Gastrocnemius medialis (tissue), 4 donors: ENCODE data around the gene STAG1. TPM values are rescaled to one million over a fixed set of nuclear protein-coding genes. Genes with fewer than 3 reads are reported as not detected.
"Not testable (repeated sequence)": the region's sequence is repeated elsewhere in the genome, so short reads cannot be mapped to it uniquely, and the experiment has no call there.

Experiments
- ATAC-seq, 2 donors: fragments of 150-250 bp; one replicate each; pipeline ENCODE4 v1.9.1; 2016
- DNase-seq, 2 donors: peaks; one replicate each; pipeline ENCODE4 v3.0.0-alpha.2; 2019
- H3K27ac ChIP-seq, 4 donors: fragments of 200-600 bp; sonication (generic); 1 replicate in 1 of 4; 2 replicates in 3 of 4; pipeline ENCODE4 v1.5.1; 2016 to 2018; ENCODE audit warnings: mild to moderate bottlenecking in 2 of 4, moderate library complexity in 1 of 4
- H3K27me3 ChIP-seq, 3 donors: fragments of 200-600 bp; sonication (generic) in 2 of 3; 1 replicate in 1 of 3; 2 replicates in 2 of 3; pipeline versions ENCODE4 v1.5.1 to v1.6.0; 2016 to 2019; ENCODE audit warnings: mild to moderate bottlenecking in 1 of 3, moderate library complexity in 1 of 3
- H3K36me3 ChIP-seq, 2 donors: fragments of 200-600 bp; sonication (generic) in 1 of 2; one replicate each; pipeline ENCODE4 v1.5.1; 2017 to 2018
- H3K4me1 ChIP-seq, 2 donors: fragments of 200-600 bp; sonication (generic) in 1 of 2; one replicate each; pipeline ENCODE4 v1.5.1; 2016 to 2017; ENCODE audit warnings: mild to moderate bottlenecking in 2 of 2
- H3K4me3 ChIP-seq, 4 donors: fragments of 200-600 bp; sonication (generic) in 3 of 4; 1 replicate in 1 of 4; 2 replicates in 3 of 4; pipeline ENCODE4 v1.5.1; 2016 to 2019; ENCODE audit warnings: mild to moderate bottlenecking in 2 of 4
- H3K9me3 ChIP-seq, 3 donors: fragments of 200-600 bp; sonication (generic) in 2 of 3; 1 replicate in 1 of 3; 2 replicates in 2 of 3; pipeline ENCODE4 v1.5.1; 2016 to 2019
- CTCF ChIP-seq, 5 experiments: fragments of 450-650 bp in 3 of 5; fragments of 200-600 bp in 2 of 5; sonication (generic) in 2 of 5; IDR thresholded peaks in 4 of 5; conservative IDR thresholded peaks in 1 of 5; 1 replicate in 4 of 5; 2 replicates in 1 of 5; pipeline ENCODE4 v1.5.1; 2016 to 2019; ENCODE audit warnings: antibody characterized with exemption in 5 of 5, mild to moderate bottlenecking in 3 of 5, moderate library complexity in 3 of 5
- POLR2A ChIP-seq, 2 donors: fragments of 450-650 bp; IDR thresholded peaks; one replicate each; pipeline ENCODE4 v1.6.1; 2017; ENCODE audit warnings: antibody characterized with exemption in 2 of 2, mild to moderate bottlenecking in 2 of 2, moderate library complexity in 2 of 2
- in situ Hi-C, 4 donors: fragments of 200-750 bp; cut with MboI; loops; one replicate each; pipeline versions ENCODE4 v1.15.0 to v1.8.0; 2017; ENCODE audit warnings: low sequenced_read_pairs in 4 of 4
- intact Hi-C: fragments of 100-400 bp; cut with DNase I; formaldehyde crosslinking; loops from one replicate; pipeline ENCODE4 v1.15.1; 2023; ENCODE audit warnings: low total_unique reads
- total RNA-seq, 4 donors: library from RNA; depleted of rRNA; stranded (reverse); fragments of >200 nt; gene quantifications; one replicate each; pipeline versions ENCODE4 v1.1.0 to v1.2.3, GENCODE V29; 2016

The STAG1 gene
- total RNA-seq, 4 donors from 2014 or later: 22.2 to 26.2 (median 23.7) TPM

GRCh38 chr3:136617198-136617597, 135.0 kb downstream of the STAG1 start:
- no peaks in the 10 kb centered on the region for H3K27me3 ChIP-seq
- intact Hi-C loops: no loop called here
- no peaks in the 10 kb centered on the region for H3K9me3 ChIP-seq
- no peak overlapping the region for H3K27ac ChIP-seq
- ATAC-seq: peak in 1 of 2 donors; percentile 33
- H3K36me3 ChIP-seq: no peaks in the 10 kb centered on the region
- no peak overlapping the region for H3K4me3 ChIP-seq
- DNase-seq: no peak
- peaks cover 6 to 10% of the 10 kb centered on the region in 2 donors for H3K4me1 ChIP-seq
- TF ChIP-seq CTCF (IDR thresholded peaks at IDR 0.05 in 4 of 5, conservative IDR thresholded peaks at IDR 0.05 in 1 of 5) (no peak), POLR2A (IDR thresholded peaks at IDR 0.05) (no peak)
- in situ Hi-C loops: no loop called here

GRCh38 chr3:136612512-136612911, 139.7 kb downstream of the STAG1 start:
- TF ChIP-seq CTCF (IDR thresholded peaks at IDR 0.05 in 4 of 5, conservative IDR thresholded peaks at IDR 0.05 in 1 of 5) (no peak), POLR2A (IDR thresholded peaks at IDR 0.05) (no peak)
- Histone ChIP-seq H3K4me1 (peaks cover 6 to 10% of the 10 kb centered on the region in 2 donors), H3K27ac (no peak overlapping the region), H3K36me3 (no peaks in the 10 kb centered on the region), H3K27me3 (no peaks in the 10 kb centered on the region), H3K4me3 (no peak overlapping the region), H3K9me3 (no peaks in the 10 kb centered on the region)
- in situ Hi-C loops: no loop called here
- ATAC-seq (no peak), DNase-seq (no peak)
- intact Hi-C loops: no loop called here

DNA sequence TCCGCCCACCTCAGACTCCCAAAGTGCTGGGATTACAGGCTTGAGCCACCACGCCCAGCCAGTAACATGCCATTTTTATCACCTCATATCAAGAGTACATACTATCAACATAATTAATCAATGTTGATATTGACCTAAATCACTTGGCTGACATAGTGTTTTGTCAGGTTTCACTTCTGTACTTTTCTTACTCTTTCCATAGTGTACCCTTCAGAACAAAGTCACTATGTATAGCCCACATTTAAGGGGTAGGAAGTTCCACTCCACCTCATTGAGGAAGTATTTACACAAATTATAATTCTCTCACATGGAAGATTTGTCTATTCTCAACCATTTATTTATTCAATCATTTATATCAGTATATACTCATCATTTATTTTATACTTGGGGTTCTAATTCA, 145.2 kb downstream of the STAG1 start:
- intact Hi-C loops: no loop called here
- DNase-seq (no peak), ATAC-seq (no peak)
- H3K9me3 ChIP-seq: no peaks in the 10 kb centered on the region
- peaks cover 0 to 5% of the 10 kb centered on the region in 2 donors for H3K36me3 ChIP-seq
- H3K27ac ChIP-seq: no peak overlapping the region
- TF ChIP-seq POLR2A (IDR thresholded peaks at IDR 0.05) (no peak), CTCF (IDR thresholded peaks at IDR 0.05 in 4 of 5, conservative IDR thresholded peaks at IDR 0.05 in 1 of 5) (no peak)
- in situ Hi-C loops: no loop called here
- H3K4me1 ChIP-seq: no peaks in the 10 kb centered on the region
- H3K27me3 ChIP-seq: no peaks in the 10 kb centered on the region
- H3K4me3 ChIP-seq: no peak overlapping the region

DNA sequence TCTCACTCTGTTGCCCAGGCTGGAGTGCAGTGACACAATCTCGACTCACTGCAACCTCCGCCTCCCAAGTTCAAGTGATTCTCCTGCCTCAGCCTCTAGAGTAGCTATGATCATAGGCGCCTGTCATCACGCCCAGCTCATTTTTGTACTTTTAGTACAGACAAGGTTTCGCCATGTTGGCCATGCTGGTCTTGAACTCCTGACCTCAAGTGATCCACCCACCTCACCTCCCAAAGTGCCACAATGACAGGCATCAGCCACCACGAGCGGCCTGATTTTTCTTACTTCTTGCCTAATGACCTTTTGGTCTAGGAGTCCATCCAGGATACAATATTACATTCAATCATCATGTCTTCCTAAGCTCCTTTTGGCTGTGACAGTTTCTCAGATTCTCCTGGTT, 146.0 kb downstream of the STAG1 start:
- H3K4me3 ChIP-seq, in situ Hi-C loops, H3K36me3 ChIP-seq, H3K27me3 ChIP-seq, H3K9me3 ChIP-seq, ATAC-seq, DNase-seq, H3K27ac ChIP-seq, intact Hi-C loops, H3K4me1 ChIP-seq: not testable (repeated sequence)

- in situ Hi-C loops: no loop called here
- TF ChIP-seq CTCF (IDR thresholded peaks at IDR 0.05 in 4 of 5, conservative IDR thresholded peaks at IDR 0.05 in 1 of 5): no peak
- Histone ChIP-seq H3K4me3 (no peak overlapping the region), H3K36me3 (peaks cover 0 to 5% of the 10 kb centered on the region in 2 donors), H3K4me1 (no peaks in the 10 kb centered on the region), H3K27ac (no peak overlapping the region), H3K27me3 (no peaks in the 10 kb centered on the region), H3K9me3 (no peaks in the 10 kb centered on the region)
- ATAC-seq (no peak), DNase-seq (no peak)
- intact Hi-C loops: no loop called here
Measured at GRCh38 chr3:136604961-136605360, 147.2 kb downstream of the STAG1 start.
